Thyroid gland (tissue), 4 donors: ENCODE measurements around the gene CABP5. TPM values are rescaled to one million over a fixed set of nuclear protein-coding genes. Genes with fewer than 3 reads are reported as not detected.

ENCODE experiments used
- DNase-seq, 2 donors: peaks; one replicate each; pipeline ENCODE4 v3.0.0-alpha.2; 2019
- H3K27ac ChIP-seq, 3 donors: fragments of 200-600 bp; sonication (generic); 1 replicate in 2 of 3; 2 replicates in 1 of 3; pipeline ENCODE4 v1.5.1; 2016 to 2019; ENCODE audit warnings: mild to moderate bottlenecking in 1 of 3, moderate library complexity in 1 of 3
- H3K27me3 ChIP-seq: fragments of 200-600 bp; sonication (generic); one replicate; pipeline ENCODE4 v1.5.1; 2019
- H3K36me3 ChIP-seq, 2 donors: fragments of 200-600 bp; sonication (generic); one replicate each; pipeline ENCODE4 v1.5.1; 2016 to 2019
- H3K4me1 ChIP-seq, 2 donors: fragments of 200-600 bp; sonication (generic); one replicate each; pipeline ENCODE4 v1.5.1; 2017 to 2019
- H3K4me3 ChIP-seq, 3 donors: fragments of 200-600 bp; sonication (generic); replicated peaks in 1 of 3; 1 replicate in 2 of 3; 2 replicates in 1 of 3; pipeline ENCODE4 v1.5.1; 2016; ENCODE audit warnings: mild to moderate bottlenecking in 1 of 3
- H3K9me3 ChIP-seq: fragments of 200-600 bp; sonication (generic); one replicate; pipeline ENCODE4 v1.5.1; 2017
- CTCF ChIP-seq, 6 experiments: fragments of 200-600 bp in 3 of 6; fragments of 450-650 bp in 3 of 6; sonication (generic) in 3 of 6; IDR thresholded peaks; one replicate each; pipeline ENCODE4 v1.5.1; 2016 to 2019; ENCODE audit warnings: antibody characterized with exemption in 6 of 6, mild to moderate bottlenecking in 2 of 6, inconsistent platforms in 1 of 6, moderate library complexity in 1 of 6
- POLR2A ChIP-seq, 2 donors: fragments of 450-650 bp; IDR thresholded peaks; one replicate each; pipeline ENCODE4 v1.6.1; 2017; ENCODE audit warnings: antibody characterized with exemption in 2 of 2, mild to moderate bottlenecking in 2 of 2, moderate library complexity in 1 of 2
- WGBS, 2 donors: methylation state at CpG; one replicate each; pipeline ENCODE4 v1.1.5; 2017; 5-methylcytosine and 5-hydroxymethylcytosine counted together
- intact Hi-C: fragments of 100-400 bp; cut with DNase I; formaldehyde crosslinking; loops from one replicate; pipeline ENCODE4 v1.15.1; 2023
- total RNA-seq, 4 donors: library from RNA; depleted of rRNA; stranded (reverse); fragments of >200 nt; gene quantifications; one replicate each; pipeline ENCODE4 v1.2.3, GENCODE V29; 2016

Gene CABP5
- total RNA-seq, 4 donors from 2014 or later = not detected

GRCh38 chr19:47998800-47999199 lies 45.1 kb downstream of the CABP5 start:
- Histone ChIP-seq H3K27me3 (no peaks in the 10 kb centered on the region), H3K9me3 (no peaks in the 10 kb centered on the region), H3K4me3 (no peak overlapping the region), H3K27ac (no peak overlapping the region), H3K36me3 (no peaks in the 10 kb centered on the region), H3K4me1 (no peaks in the 10 kb centered on the region)
- DNase-seq = no peak
- 83 to 94% methylated on average over 6 of the region's 6 CpGs for WGBS, 2 donors
- TF ChIP-seq POLR2A (IDR thresholded peaks at IDR 0.05) (no peak), CTCF (IDR thresholded peaks at IDR 0.05) (no peak)
- intact Hi-C loops = no loop called here

GRCh38 chr19:47996230-47996727 lies 47.6 kb downstream of the CABP5 start:
- TF ChIP-seq POLR2A (IDR thresholded peaks at IDR 0.05) (no peak), CTCF (IDR thresholded peaks at IDR 0.05) (no peak)
- Histone ChIP-seq H3K9me3 (no peaks in the 10 kb centered on the region), H3K4me3 (no peak overlapping the region), H3K27me3 (no peaks in the 10 kb centered on the region), H3K4me1 (no peaks in the 10 kb centered on the region), H3K36me3 (no peaks in the 10 kb centered on the region), H3K27ac (no peak overlapping the region)
- DNase-seq = no peak
- 67 to 76% methylated on average over 1 of the region's 1 CpG for WGBS, 2 donors
- intact Hi-C loops = no loop called here

GRCh38 chr19:47994209-47994802 lies 49.6 kb downstream of the CABP5 start, which contains the start of gene ELSPBP1:
ELSPBP1 (plus strand) TSS chr19:47994632; CDS start chr19:48008668, 14,036 bp downstream.
- 53 to 61% methylated on average over 5 of the region's 5 CpGs for WGBS, 2 donors
- H3K9me3 ChIP-seq = no peaks in the 10 kb centered on the region
- TF ChIP-seq CTCF (IDR thresholded peaks at IDR 0.05) = no peak
- TF ChIP-seq POLR2A (IDR thresholded peaks at IDR 0.05) = no peak
- no peak within 1 kb of the TSS for H3K27ac ChIP-seq
- H3K27me3 ChIP-seq = no peaks in the 10 kb centered on the region
- no peak for DNase-seq
- H3K36me3 ChIP-seq = no peaks in the 10 kb centered on the region
- intact Hi-C loops = no loop called here
- H3K4me1 ChIP-seq = no peaks in the 10 kb centered on the region
- no peak within 1 kb of the TSS for H3K4me3 ChIP-seq

GRCh38 chr19:47992070-47992469 lies 51.8 kb downstream of the CABP5 start, which contains the start of gene BSPH1:
BSPH1 (minus strand) TSS chr19:47992170; CDS start chr19:47992081, 89 bp downstream.
- no peaks in the 10 kb centered on the region for H3K36me3 ChIP-seq
- H3K9me3 ChIP-seq = no peaks in the 10 kb centered on the region
- 63 to 71% methylated on average over 2 of the region's 2 CpGs for WGBS, 2 donors
- H3K4me1 ChIP-seq = no peaks in the 10 kb centered on the region
- no peaks in the 10 kb centered on the region for H3K27me3 ChIP-seq
- no peak within 1 kb of the TSS for H3K4me3 ChIP-seq
- no peak for TF ChIP-seq POLR2A (IDR thresholded peaks at IDR 0.05)
- no peak for TF ChIP-seq CTCF (IDR thresholded peaks at IDR 0.05)
- intact Hi-C loops = no loop called here
- DNase-seq = no peak
- H3K27ac ChIP-seq = no peak within 1 kb of the TSS

GRCh38 chr19:47991191-47991808 lies 52.6 kb downstream of the CABP5 start:
- TF ChIP-seq POLR2A (IDR thresholded peaks at IDR 0.05) (no peak), CTCF (IDR thresholded peaks at IDR 0.05) (no peak)
- intact Hi-C loops = no loop called here
- Histone ChIP-seq H3K36me3 (no peaks in the 10 kb centered on the region), H3K4me1 (no peaks in the 10 kb centered on the region), H3K9me3 (no peaks in the 10 kb centered on the region), H3K4me3 (no peak overlapping the region), H3K27me3 (no peaks in the 10 kb centered on the region), H3K27ac (no peak overlapping the region)
- DNase-seq = no peak
- 46 to 63% methylated on average over 10 of the region's 10 CpGs for WGBS, 2 donors
